ENCODE measurements around the gene RPS19BP1. TPM values are rescaled to one million over a fixed set of nuclear protein-coding genes. Genes with fewer than 3 reads are reported as not detected.

The RPS19BP1 gene
- total and polyA plus RNA-seq, 12 donors = 31.3 to 222 (median 41.8) TPM

DNA sequence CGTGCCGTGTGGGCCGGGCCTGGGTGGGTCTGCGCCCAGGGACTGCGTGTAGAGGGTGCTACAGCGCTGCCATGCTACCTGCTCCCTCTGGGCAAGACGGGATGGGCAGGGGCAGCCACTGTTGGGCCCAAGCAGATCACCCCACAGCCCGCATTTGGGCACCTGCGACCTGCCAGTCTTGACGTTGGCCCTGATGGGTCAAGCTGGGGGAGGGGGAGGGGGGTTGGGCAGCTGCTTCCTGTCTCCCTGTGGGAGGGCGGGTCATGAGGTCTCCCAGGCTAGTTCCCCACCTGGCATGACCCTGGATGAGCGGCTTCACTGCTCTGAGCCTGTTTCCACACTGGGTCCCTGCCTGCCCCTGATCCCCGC, 2.8 kb upstream of the RPS19BP1 start:
- no peak for DNase-seq
- H3K27ac ChIP-seq = no peak overlapping the region
- H3K4me3 ChIP-seq = no peak overlapping the region
- TF ChIP-seq, protein P1, sequence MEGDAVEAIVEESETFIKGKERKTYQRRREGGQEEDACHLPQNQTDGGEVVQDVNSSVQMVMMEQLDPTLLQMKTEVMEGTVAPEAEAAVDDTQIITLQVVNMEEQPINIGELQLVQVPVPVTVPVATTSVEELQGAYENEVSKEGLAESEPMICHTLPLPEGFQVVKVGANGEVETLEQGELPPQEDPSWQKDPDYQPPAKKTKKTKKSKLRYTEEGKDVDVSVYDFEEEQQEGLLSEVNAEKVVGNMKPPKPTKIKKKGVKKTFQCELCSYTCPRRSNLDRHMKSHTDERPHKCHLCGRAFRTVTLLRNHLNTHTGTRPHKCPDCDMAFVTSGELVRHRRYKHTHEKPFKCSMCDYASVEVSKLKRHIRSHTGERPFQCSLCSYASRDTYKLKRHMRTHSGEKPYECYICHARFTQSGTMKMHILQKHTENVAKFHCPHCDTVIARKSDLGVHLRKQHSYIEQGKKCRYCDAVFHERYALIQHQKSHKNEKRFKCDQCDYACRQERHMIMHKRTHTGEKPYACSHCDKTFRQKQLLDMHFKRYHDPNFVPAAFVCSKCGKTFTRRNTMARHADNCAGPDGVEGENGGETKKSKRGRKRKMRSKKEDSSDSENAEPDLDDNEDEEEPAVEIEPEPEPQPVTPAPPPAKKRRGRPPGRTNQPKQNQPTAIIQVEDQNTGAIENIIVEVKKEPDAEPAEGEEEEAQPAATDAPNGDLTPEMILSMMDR (IDR thresholded peaks at IDR 0.05) = no peak
- WGBS, 2 donors = 42% methylated on average over 13 of the region's 13 CpGs
- ATAC-seq = no peak
- no peaks in the 10 kb centered on the region for H3K9me3 ChIP-seq
- H3K36me3 ChIP-seq = peaks cover 0 to 10% (median 0%) of the 10 kb centered on the region in 9 donors
- intact Hi-C loops (cut with DNase I) = loop anchor here in 7 of 10 donors (2.0 to 10.0 kb wide), 10 partner anchors 487 to 1109 kb away; partner anchors contain the start of gene ADSL (in 3 of the 7)
- H3K4me1 ChIP-seq = peaks cover 11 to 34% (median 19%) of the 10 kb centered on the region in 9 donors
- no peaks in the 10 kb centered on the region for H3K27me3 ChIP-seq

DNA sequence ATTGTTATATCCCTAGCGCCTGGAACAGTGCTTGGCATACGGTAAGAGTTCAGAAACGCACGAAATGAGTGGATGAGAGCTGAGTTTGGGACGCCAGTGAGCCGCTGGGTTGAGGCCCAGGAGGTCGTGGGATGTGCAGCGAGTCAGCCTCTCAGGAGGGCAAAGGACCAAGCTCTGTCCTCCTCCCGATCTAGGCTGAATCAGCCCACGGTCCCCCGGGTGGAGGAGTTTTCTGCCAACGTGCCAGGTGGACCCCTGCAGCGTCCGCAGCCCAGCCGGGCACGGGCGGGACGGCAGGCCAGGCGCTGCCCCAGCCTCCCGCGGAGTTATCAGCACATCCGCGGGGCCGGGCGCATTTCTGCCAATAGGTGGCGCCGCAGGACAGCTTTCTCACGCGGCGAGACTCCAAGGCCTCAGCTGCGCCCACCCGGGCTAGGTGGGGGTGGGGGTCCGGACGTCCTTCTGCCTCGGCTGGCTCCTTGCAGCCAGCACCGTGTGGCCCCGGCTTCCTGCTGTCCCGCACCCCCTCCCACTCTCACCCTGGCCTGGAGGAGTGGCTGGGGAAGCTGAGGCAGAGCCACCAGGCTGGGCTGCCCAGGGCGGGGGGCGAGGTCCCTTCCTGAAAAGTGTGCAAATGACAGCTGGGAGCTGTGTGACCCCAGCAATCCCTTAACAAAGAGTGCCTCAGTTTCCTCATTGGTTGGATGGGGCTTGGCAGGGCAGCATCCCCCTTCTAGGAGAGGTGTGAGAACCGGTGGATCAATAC, 2.2 kb upstream of the RPS19BP1 start:
- H3K27me3 ChIP-seq = no peaks in the 10 kb centered on the region
- TF ChIP-seq, protein P1 (IDR thresholded peaks at IDR 0.05) = peak; percentile 32 to 98 (median 94)
- no peaks in the 10 kb centered on the region for H3K9me3 ChIP-seq
- peak; percentile 81 to 87 for DNase-seq
- intact Hi-C loops (cut with DNase I) = loop anchor here in 9 of 10 donors (1.0 to 10.0 kb wide), 15 partner anchors 42 to 1110 kb away; partner anchors contain the start of genes ADSL (in 5 of the 9) and SYNGR1 (in 1 of the 9)
- peak overlapping the region in 1 of 10 donors; percentile 13 for H3K4me3 ChIP-seq
- peak; percentile 32 to 52 (median 41) for ATAC-seq
- H3K27ac ChIP-seq = peak overlapping the region in 1 of 10 donors; percentile 11
- whole genome bisulfite sequencing, 2 donors = 7 to 8% methylated on average over 37 to 41 of the region's 41 CpGs
- H3K4me1 ChIP-seq = peaks cover 11 to 40% (median 24%) of the 10 kb centered on the region in 9 donors
- H3K36me3 ChIP-seq = peaks cover 0 to 15% (median 0%) of the 10 kb centered on the region in 9 donors

DNA sequence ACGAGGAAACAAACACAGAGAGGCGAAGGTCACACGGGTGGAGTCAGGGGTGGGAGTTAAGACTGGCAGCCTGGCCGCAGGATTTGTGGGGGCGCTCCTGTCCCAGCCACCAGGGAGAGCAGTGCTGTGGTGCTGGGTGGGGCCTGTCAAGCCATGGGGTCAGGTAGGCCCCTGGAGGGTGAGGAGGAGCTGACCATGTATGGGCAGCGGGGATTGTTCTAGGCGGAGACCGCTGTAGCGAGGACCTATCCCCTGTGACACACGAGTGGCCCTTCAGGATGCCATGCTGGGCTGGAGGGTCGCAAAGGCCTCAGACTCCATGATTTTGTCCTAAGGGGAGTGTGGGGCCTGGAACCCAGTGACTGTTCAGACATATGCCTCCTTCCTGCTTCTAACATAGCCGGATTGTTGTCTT, 1.6 kb upstream of the RPS19BP1 start:
- no peak for DNase-seq
- intact Hi-C loops (cut with DNase I) = loop anchor here in 7 of 10 donors (1.0 to 10.0 kb wide), 15 partner anchors 42 to 1111 kb away; partner anchors contain the start of genes ADSL (in 3 of the 7) and SYNGR1 (in 1 of the 7)

More for the DNA sequence above, 1.6 kb upstream of the RPS19BP1 start:
- peaks cover 14 to 46% (median 31%) of the 10 kb centered on the region in 9 donors for H3K4me1 ChIP-seq
- H3K36me3 ChIP-seq = peaks cover 0 to 22% (median 0%) of the 10 kb centered on the region in 9 donors
- H3K27me3 ChIP-seq = no peaks in the 10 kb centered on the region
- ATAC-seq = no peak
- H3K27ac ChIP-seq = no peak overlapping the region
- H3K9me3 ChIP-seq = no peaks in the 10 kb centered on the region
- TF ChIP-seq, protein P1 (IDR thresholded peaks at IDR 0.05) = no peak
- H3K4me3 ChIP-seq = no peak overlapping the region
- 82 to 86% methylated on average over 12 of the region's 12 CpGs for WGBS, 2 donors

Data from heart right ventricle (tissue), 16 donors.